ENCODE results near the gene ADAM19. TPM values are rescaled to one million over a fixed set of nuclear protein-coding genes. Genes with fewer than 3 reads are reported as not detected.

The ADAM19 gene
- total and polyA plus RNA-seq, 2 of the 4 experiments (the other 2 are of a cell fraction), result 35.5 to 49.2 TPM

GRCh38 chr5:157485811-157486210 lies 89.8 kb downstream of the ADAM19 start:
- no peak overlapping the region for H2AFZ ChIP-seq (replicated peaks; ENCODE audit: low read length, poor library complexity)
- no CpG with 5 or more reads among the region's 3 CpGs for WGBS, 2 experiments (ENCODE audit: extremely low coverage in 2 of 2, insufficient read length in 1 of 2)
- no peak overlapping the region for H4K91ac ChIP-seq (ENCODE audit: insufficient read depth, low read depth, low read length)
- H3K23ac ChIP-seq (ENCODE audit: low read depth, low read length), result no peak overlapping the region
- H2BK5ac ChIP-seq (ENCODE audit: low read depth, low read length, poor library complexity, severe bottlenecking), result no peak overlapping the region
- POLR2A ChIA-PET (ENCODE audit: unreplicated experiment), result no interaction called here
- in situ Hi-C loops (cut with MboI; ENCODE audit: low sequenced_read_pairs), result no loop called here
- DNase-seq, result no peak
- H3K9me1 ChIP-seq (ENCODE audit: insufficient read depth, low read length), result peaks cover 4% of the 10 kb centered on the region; the same call in 1 of the 2 replicates
- no peak overlapping the region for H2BK15ac ChIP-seq (ENCODE audit: low read depth, low read length)
- no peak for ATAC-seq (ENCODE audit: low read depth)
- no peaks in the 10 kb centered on the region for H3K9me3 ChIP-seq (ENCODE audit: control insufficient read depth, insufficient read depth, low read length)
- no peak overlapping the region for H3K56ac ChIP-seq (ENCODE audit: extremely low read depth, insufficient read depth, low read length)
- no peak overlapping the region for H4K8ac ChIP-seq (ENCODE audit: low read depth in 2 of 2, low read length in 2 of 2)
- peaks cover 44% of the 10 kb centered on the region for H3K36me3 ChIP-seq (ENCODE audit: control insufficient read depth, insufficient read depth, low read length)
- BruUV-seq (replicated peaks), result no TSS peak
- H3K18ac ChIP-seq (ENCODE audit: low read depth, low read length), result no peak overlapping the region
- H4K5ac ChIP-seq (ENCODE audit: low read depth, low read length), result no peak overlapping the region
- H3K4me2 ChIP-seq (ENCODE audit: low read depth, low read length), result no peak overlapping the region
- H2AK9ac ChIP-seq (replicated peaks; ENCODE audit: low read depth, low read length, poor library complexity), result no peak overlapping the region
- CTCF ChIA-PET, result interaction anchor here (1.4 kb wide), 1 partner anchor 14 kb away, joined by 4 read pairs; no protein-coding TSS in a partner anchor
- H2BK20ac ChIP-seq (ENCODE audit: low read depth, low read length), result no peak overlapping the region
- no peak overlapping the region for H2AK5ac ChIP-seq (ENCODE audit: low read depth, low read length)
- dilution Hi-C loops (cut with HindIII; ENCODE audit: low sequenced_read_pairs, unreplicated experiment), result no loop called here
- no peak overlapping the region for H3K27ac ChIP-seq (ENCODE audit: insufficient read depth, low read length)
- H3K14ac ChIP-seq (replicated peaks; ENCODE audit: low read depth, low read length), result no peak overlapping the region
- peaks cover 2% of the 10 kb centered on the region; the same call in 1 of the 2 replicates for H4K20me1 ChIP-seq (ENCODE audit: insufficient read depth, low read length)
- H2BK120ac ChIP-seq (ENCODE audit: low read depth, low read length), result no peak overlapping the region
- intact Hi-C loops (cut with micrococcal nuclease), result no loop called here
- H3K4me3 ChIP-seq (ENCODE audit: insufficient read depth, low read depth, low read length), result no peak overlapping the region
- H3K9ac ChIP-seq (ENCODE audit: low read depth, low read length), result no peak overlapping the region
- TF ChIP-seq POLR2A (IDR thresholded peaks at IDR 0.05; ENCODE audit: low read depth, low read length) (no peak), USF2 (IDR thresholded peaks at IDR 0.05; ENCODE audit: low read depth, low read length) (no peak), SMC3 (IDR thresholded peaks at IDR 0.05; ENCODE audit: low read depth, low read length) (no peak), FOS (IDR thresholded peaks at IDR 0.05; ENCODE audit: low read depth, low read length) (no peak), MAZ (IDR thresholded peaks at IDR 0.05; ENCODE audit: borderline replicate concordance, low read depth, low read length) (no peak), RFX5 (IDR thresholded peaks at IDR 0.05; ENCODE audit: low read depth, low read length) (no peak), BHLHE40 (IDR thresholded peaks at IDR 0.05; ENCODE audit: low read depth, low read length) (no peak), CEBPB (IDR thresholded peaks at IDR 0.05; ENCODE audit: low read depth, low read length) (no peak), MXI1 (IDR thresholded peaks at IDR 0.05; ENCODE audit: borderline replicate concordance, low read depth, low read length) (no peak), NFE2L2 (IDR thresholded peaks at IDR 0.05; ENCODE audit: low read depth, low read length) (no peak), ELK1 (IDR thresholded peaks at IDR 0.05; ENCODE audit: borderline replicate concordance, low read depth, low read length) (no peak), RCOR1 (IDR thresholded peaks at IDR 0.05; ENCODE audit: insufficient replicate concordance, low read length) (no peak), MAFK (IDR thresholded peaks at IDR 0.05; ENCODE audit: low read depth, low read length) (no peak), RAD21 (IDR thresholded peaks at IDR 0.05; ENCODE audit: low read length) (no peak), CHD1 (IDR thresholded peaks at IDR 0.05; ENCODE audit: low read depth, low read length) (no peak), CTCF (conservative IDR thresholded peaks at IDR 0.05; ENCODE audit: low read depth, low read length) (no peak)
- H3K4me1 ChIP-seq (ENCODE audit: control insufficient read depth, insufficient read depth, low read length), result peaks cover 2% of the 10 kb centered on the region; the same call in 1 of the 2 replicates
- H3K4ac ChIP-seq (ENCODE audit: low read depth, low read length), result no peak overlapping the region
- no peaks in the 10 kb centered on the region for H3K27me3 ChIP-seq (ENCODE audit: control insufficient read depth, insufficient read depth, low read length)
- peaks cover 16 to 31% of the 10 kb centered on the region in 2 experiments for H3K79me1 ChIP-seq (ENCODE audit: low read depth in 1 of 2, low read length in 2 of 2)
